ENCODE results near the gene GOLGA8T.
A peak's percentile ranks its signal among the peaks of the same experiment; 100 is the strongest.
"Not testable (repeated sequence)": the region's sequence is repeated elsewhere in the genome, so short reads cannot be mapped to it uniquely, and the experiment has no call there.

GOLGA8T gene, protein sequence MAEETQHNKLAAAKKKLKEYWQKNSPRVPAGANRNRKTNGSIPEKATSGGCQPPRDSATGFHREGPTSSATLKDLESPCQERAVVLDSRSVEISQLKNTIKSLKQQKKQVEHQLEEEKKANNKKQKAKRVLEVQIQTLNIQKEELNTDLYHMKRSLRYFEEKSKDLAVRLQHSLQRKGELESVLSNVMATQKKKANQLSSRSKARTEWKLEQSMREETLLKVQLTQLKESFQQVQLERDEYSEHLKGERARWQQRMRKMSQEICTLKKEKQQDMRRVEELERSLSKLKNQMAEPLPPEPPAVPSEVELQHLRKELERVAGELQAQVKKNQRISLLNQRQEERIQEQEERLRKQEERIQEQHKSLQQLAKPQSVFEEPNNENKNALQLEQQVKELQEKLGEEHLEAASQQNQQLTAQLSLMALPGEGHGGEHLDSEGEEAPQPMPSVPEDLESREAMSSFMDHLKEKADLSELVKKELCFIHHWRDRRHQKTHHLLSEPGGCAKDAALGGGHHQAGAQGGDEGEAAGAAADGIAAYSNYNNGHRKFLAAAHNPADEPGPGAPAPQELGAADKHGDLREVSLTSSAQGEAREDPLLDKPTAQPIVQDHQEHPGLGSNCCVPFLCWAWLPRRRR

GRCh38 chr15:30134751-30135150 lies at the start of gene GOLGA8T:
GOLGA8T (plus strand) TSS chr15:30135051; CDS start chr15:30135149, 98 bp downstream.
- DNase-seq (ENCODE audit: low read depth in 4 of 4, low spot score in 1 of 4) = not testable (repeated sequence)

GRCh38 chr15:30097827-30098226 lies 37.0 kb upstream of the GOLGA8T start:
- DNase-seq (ENCODE audit: low read depth in 4 of 4, low spot score in 1 of 4) = not testable (repeated sequence)

DNA sequence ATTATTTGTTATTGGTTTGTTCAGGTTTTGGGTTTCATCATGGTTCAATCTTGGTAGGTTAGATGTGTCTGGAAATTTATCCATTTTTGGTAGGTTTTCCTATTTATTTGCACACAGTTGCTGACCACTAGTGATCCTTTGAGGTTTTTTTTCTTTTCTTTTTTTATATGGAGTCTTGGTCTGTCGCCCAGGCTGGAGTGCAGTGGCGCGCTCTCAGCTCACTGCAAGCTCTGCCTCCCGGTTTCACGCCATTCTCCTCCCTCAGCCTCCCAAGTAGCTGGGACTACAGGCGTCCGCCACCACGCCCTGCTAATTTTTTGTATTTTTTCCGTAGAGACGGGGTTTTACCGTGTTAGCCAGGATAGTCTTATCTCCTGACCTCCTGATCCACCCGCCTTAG lies 32.0 kb upstream of the GOLGA8T start:
- DNase-seq (ENCODE audit: low read depth in 4 of 4, low spot score in 1 of 4) = not testable (repeated sequence)

- DNase-seq (ENCODE audit: low read depth in 4 of 4, low spot score in 1 of 4) = not testable (repeated sequence)
Observed at GRCh38 chr15:30103941-30104507, 30.8 kb upstream of the GOLGA8T start.

GRCh38 chr15:30110591-30110990 lies 24.3 kb upstream of the GOLGA8T start:
- DNase-seq (ENCODE audit: low read depth in 4 of 4, low spot score in 1 of 4) = not testable (repeated sequence)

GRCh38 chr15:30130066-30130465 lies 4.8 kb upstream of the GOLGA8T start:
- DNase-seq (ENCODE audit: low read depth in 4 of 4, low spot score in 1 of 4) = not testable (repeated sequence)

DNA sequence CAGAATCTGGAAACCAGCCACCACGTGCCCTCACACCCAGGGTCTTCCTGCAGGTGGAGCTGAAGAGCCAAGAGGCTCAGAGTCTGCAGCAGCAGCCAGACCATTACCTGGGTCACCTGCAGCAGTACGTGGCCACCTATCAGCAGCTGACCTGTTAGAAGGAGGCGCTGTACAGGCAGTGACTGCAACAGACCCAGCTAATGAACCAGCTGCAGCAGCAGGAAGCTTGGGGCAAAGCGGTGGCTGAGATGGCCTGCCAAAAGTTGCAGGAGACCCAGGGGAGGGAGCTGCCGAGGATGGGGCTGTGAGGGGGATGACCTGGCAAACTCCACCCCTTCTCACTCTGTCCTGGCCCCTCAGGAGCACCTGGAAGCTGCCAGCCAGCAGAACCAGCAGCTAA lies 8.4 kb downstream of the GOLGA8T start:
- not testable (repeated sequence) for DNase-seq (ENCODE audit: low read depth in 4 of 4, low spot score in 1 of 4)

GRCh38 chr15:30149891-30150290 lies 15.0 kb downstream of the GOLGA8T start:
- DNase-seq (ENCODE audit: low read depth in 4 of 4, low spot score in 1 of 4) = not testable (repeated sequence)

GRCh38 chr15:30162479-30163357 lies 27.9 kb downstream of the GOLGA8T start:
- DNase-seq (ENCODE audit: low read depth in 4 of 4, low spot score in 1 of 4) = not testable (repeated sequence)

DNA sequence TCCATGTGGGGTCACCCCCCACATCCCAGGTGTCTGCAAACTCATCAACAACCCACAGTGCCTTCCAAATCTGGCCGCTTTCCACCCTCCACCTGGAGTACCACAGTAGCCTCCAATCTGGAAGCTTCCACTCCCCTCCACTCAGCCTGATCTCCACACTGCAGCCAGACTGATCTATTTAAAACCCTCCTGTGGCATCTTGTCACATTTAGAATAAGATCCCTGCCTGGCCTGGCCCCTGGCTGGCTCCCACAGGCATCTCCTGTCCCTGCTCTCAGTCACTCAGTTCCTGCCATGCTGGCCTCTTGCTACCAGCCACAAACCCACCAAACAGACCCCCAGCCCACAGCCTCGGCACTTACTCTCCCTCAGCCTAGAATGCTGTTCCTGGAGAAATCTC lies 28.9 kb downstream of the GOLGA8T start:
- DNase-seq (ENCODE audit: low read depth in 4 of 4, low spot score in 1 of 4) = not testable (repeated sequence)

- not testable (repeated sequence) for DNase-seq (ENCODE audit: low read depth in 4 of 4, low spot score in 1 of 4)
Observed at GRCh38 chr15:30164257-30164656, 29.4 kb downstream of the GOLGA8T start.

DNA sequence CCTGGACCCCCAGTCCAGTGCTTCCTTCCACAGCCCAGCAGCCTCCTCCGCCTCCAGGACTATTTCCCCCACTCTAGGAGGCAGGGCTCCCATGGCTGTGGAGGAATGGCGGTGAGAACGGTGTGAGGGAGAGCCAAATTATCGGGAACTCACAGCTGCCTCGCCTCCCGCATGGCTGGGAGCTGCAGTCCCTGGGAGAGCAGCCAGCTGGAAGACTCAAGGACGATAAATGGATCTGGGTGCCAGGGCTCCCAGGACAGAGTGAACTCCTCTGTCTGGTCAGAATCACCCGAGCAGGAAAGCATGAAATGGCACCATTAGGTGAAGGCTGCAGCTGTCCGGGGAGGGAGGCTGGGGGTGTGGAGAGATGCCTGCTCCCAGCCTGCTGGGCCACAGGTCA lies 32.6 kb downstream of the GOLGA8T start:
- not testable (repeated sequence) for DNase-seq (ENCODE audit: low read depth in 4 of 4, low spot score in 1 of 4)

- DNase-seq (ENCODE audit: low read depth in 4 of 4, low spot score in 1 of 4) = not testable (repeated sequence)
Observed at GRCh38 chr15:30167886-30168285, 33.0 kb downstream of the GOLGA8T start.

DNA sequence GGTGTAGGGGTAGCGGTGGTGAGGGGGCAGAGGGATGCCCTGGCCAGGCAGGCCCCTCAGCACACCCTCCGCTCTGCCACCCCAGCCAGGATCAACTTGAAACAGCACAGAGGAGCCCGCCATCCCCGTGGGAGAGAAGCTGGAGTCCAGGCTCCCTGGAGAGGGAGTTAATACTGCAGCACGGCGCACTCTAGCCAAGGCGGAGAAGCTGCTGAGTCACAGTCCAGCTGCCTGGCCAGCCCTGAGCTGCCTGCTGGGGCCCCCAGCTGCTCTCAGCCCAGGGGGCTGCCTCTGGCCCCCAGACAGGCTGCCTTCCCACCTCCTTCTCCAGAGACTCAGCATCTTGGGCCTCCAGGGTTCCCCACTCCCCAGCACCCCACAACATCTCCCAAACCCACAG lies 36.6 kb downstream of the GOLGA8T start:
- not testable (repeated sequence) for DNase-seq (ENCODE audit: low read depth in 4 of 4, low spot score in 1 of 4)

- DNase-seq (ENCODE audit: low read depth in 4 of 4, low spot score in 1 of 4) = peak; percentile 20 to 44 (median 34)
Observed at GRCh38 chr15:30173041-30173608, 38.3 kb downstream of the GOLGA8T start.

DNA sequence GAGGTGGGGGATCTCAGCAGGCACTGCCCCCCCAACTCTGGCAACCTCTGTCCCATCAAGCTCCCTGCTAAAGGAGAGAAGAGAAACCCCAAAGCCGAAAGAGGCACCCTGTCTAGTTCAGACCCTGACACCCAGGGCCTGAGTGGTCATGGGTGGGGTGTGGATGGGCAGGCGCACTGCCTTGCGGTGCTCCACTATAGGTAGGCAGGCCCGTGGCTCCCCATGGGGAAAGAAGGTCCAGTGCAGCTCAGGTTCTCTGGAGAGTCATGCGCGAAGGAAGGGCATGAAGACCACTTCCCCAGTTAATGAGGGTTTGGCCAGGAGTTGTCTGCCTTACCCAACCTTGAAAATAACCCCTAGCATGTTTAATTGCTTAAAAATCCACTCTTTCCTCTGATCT lies 40.4 kb downstream of the GOLGA8T start:
- DNase-seq (ENCODE audit: low read depth in 4 of 4, low spot score in 1 of 4) = not testable (repeated sequence)

GRCh38 chr15:30176613-30177012 lies 41.8 kb downstream of the GOLGA8T start:
- DNase-seq (ENCODE audit: low read depth in 4 of 4, low spot score in 1 of 4) = not testable (repeated sequence)

DNA sequence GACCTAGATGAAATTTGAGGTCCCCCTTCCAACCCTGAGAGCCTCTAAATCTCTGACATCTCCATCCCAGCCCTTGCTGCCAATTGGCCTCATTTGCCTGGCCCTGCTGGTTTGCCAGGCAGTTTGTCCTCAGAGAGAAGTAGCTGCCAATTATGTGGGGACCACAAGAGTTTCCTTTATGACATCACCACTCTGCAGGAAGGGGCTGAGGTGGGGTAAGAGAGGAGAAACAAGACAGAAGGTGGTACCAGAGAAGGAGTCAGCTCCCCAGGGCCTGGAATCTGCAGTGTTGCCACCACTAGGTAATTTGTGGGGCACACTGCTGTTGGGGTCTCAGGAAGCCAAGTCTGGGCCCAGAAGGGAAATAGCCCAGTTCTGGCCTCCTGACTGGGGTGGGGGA lies 45.0 kb downstream of the GOLGA8T start:
- not testable (repeated sequence) for DNase-seq (ENCODE audit: low read depth in 4 of 4, low spot score in 1 of 4)

DNA sequence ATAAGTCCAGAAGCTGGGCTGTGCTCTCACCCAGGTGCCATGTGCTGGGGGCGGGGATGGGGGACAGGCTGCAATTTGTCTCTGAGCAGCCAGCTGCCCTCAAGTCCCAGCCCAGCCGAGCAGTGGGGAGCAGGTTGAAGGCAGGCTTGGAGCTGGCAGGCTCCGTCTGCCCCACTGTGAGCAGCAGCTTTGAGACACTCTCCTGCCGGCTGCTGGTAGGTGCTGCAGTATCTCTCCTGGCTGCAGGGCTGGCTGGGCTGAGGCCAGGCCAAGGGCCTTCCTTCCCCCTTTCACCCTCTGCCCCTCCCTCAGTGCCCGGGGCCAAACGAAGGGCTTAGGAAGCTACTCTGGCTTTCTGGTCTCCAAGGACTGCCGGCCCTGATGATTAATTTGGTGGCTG lies 50.6 kb downstream of the GOLGA8T start:
- not testable (repeated sequence) for DNase-seq (ENCODE audit: low read depth in 4 of 4, low spot score in 1 of 4)

DNA sequence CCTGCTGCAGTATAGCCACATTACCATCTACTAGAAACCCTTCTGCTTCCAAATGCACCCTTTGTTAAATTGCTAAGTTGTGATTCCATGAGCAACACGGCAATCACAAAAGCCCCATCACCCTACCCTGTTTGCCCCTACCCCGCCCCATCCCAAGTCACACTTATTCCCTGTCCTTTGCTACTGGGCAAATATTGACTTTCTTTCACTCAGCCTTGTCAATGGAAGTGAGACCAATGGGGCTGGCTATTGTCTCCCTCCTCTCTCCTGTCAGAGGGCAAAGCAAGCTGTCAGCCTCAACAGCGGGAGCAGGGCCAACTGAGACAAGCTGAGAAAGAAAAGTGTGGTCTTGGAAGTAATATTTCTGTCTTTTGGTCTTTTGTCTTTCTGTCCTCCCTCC lies 52.6 kb downstream of the GOLGA8T start:
- DNase-seq (ENCODE audit: low read depth in 4 of 4, low spot score in 1 of 4) = not testable (repeated sequence)

DNA sequence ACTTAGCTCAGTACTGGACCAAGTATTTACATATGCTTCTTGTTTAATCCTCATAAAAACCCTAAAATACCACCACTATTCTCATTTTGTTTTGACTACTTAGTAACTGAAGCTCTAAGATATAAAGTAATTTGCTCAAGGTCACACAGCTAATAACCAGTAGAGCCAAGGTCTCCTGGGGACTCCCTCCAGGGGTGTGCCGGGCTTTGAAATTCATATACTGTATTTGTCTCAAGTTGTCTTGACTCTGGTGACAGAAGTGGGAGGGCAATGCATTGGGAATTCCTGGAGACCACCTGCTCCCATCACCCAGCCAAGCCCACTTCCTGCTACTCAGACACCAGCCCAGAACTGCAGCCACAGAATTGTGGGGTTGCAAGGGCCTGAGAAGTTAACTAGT lies 54.9 kb downstream of the GOLGA8T start:
- not testable (repeated sequence) for DNase-seq (ENCODE audit: low read depth in 4 of 4, low spot score in 1 of 4)

Measured in stimulated activated CD4-positive, alpha-beta T cell treated with anti-CD3 and anti-CD28 coated beads, Interleukin-1b, Interleukin-23, amount 100 ng/mL, for 24 hours (primary cell).